GM21737 (cell line): ENCODE results near the gene SASH3.

Experiments
- ATAC-seq: cut with Tn5 transposase; IDR thresholded peaks from one replicate; pipeline ENCODE4 v1.9.1; 2021; ENCODE audit warnings: mild to moderate bottlenecking, moderate library complexity; ENCODE audit not compliant: unreplicated experiment

Gene SASH3

DNA sequence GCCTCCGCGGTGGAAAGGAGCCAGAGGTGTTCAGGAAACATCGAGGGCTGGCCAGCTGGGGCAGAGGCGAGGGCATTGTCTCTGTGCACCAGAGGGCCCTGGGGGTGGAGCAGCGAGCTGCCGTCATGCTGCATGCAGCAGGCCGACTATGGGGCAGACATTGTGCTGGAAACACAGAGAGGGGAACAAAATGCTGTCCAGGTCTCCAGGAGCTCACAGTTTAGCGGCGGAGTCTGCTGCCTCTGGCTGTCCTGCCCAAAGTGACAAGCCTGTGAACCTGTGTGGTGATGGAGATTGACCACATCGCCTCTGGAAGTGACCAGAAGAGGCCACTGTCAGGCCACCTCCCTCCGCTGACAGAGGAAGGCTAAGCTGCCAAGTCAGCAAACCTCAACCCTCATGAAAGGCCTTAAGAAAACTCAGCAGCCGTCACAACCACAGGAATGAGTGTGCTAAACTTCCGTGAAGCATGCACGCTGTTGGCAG lies 20.1 kb upstream of the SASH3 start:
- ATAC-seq: peak; percentile 51

DNA sequence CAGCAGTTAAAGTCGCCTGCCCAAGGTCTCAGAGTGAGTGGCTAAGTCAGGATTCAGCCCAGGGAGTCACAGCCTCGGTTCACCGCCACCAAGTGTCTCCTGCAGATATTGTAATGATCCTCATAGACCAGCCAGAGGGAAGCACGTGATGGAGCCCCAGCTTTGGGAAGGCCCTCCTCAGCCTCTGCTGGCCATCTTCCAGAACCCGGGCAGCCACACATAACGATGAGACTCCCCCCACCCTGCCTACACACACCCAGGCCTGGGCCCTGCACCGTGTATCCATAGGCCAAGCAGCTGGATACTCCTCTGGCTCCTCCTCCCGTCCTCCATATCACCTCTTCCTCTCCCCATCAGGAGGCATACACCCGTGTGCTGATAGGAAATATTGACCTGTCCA lies 19.6 kb upstream of the SASH3 start:
- ATAC-seq: no peak

DNA sequence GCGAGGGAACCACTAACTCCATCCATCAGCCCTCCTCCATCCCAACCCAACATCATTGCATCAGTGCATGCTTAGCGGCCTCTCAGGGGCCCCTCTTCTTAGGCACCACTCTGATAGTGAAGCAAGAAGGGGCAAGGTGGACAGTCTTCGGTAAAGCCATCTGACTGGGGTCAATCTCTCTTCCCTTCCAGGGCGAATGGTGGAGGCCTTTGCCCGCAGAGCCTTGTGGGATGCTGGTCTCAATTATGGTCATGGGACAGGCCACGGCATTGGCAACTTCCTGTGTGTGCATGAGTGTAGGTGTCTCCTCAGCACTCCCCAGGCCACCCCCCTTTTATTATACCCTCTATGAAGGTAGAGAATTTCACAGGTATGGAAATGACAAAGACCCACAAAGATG lies 18.8 kb upstream of the SASH3 start:
- ATAC-seq: no peak

GRCh38 chrX:129761596-129761995 lies 18.2 kb upstream of the SASH3 start:
- no peak for ATAC-seq

- no peak for ATAC-seq
These were observed 17.3 kb upstream of the SASH3 start for GRCh38 chrX:129762448-129762847.

DNA sequence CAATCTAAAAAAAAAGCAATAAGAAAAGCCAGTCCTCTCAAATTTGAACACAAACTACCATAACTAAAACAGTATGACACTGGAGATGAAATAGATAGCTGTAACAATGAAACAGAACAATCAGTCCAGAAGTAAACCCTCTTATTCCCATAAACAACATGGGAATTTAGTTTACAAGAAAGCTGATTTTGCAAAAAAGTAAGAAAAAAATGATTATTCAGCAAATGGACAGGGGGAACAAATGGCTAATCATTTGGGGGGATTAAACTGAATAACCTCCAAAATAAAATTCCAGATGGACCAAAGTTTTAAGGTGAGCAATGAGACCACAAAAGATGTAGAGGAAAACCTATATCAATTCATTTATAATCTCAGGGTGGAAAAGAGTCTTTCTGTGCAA lies 16.1 kb upstream of the SASH3 start:
- no peak for ATAC-seq

GRCh38 chrX:129768186-129768585 lies 11.6 kb upstream of the SASH3 start:
- ATAC-seq: no peak

DNA sequence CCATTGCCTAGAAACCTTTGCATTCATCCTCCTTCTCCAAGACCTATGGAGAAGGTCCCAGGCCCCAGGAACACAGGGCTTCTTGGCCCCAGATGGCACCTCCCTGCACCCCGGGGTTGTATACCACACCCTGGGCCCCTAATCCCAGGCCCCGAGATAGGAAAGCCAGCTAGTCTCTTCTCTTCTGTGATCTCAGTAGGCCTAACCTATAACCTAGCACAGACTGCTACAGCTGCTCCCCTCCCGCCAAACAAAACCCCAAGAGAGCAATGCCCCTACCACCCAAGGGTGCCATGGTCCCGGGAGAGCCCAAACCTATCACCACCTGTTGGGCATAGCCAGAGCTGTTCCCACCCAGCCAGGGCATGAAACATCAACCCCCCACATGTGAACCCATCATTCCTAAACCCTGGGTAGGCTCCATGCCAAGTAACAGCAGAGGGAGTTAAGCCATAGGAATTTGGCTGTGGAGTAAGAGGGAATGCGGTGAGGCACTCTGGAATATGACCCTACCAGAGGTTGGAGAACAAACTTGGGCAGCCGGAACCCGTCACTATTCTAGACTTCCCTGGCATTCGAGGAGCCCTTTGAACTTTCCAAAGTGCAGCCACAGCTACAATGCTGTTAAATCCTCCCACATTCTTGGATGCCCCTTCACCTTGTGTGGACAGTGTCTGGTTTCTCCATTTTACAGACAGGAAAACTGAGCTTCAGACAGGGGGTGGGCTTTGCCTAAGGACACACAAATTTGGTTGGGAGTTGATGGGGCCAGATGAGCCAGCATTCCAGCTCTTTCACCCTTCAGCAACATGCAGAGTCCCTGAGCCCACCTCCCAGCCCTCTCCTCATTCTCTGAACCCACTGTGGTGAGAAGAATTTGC lies 10.9 kb upstream of the SASH3 start:
- no peak for ATAC-seq

DNA sequence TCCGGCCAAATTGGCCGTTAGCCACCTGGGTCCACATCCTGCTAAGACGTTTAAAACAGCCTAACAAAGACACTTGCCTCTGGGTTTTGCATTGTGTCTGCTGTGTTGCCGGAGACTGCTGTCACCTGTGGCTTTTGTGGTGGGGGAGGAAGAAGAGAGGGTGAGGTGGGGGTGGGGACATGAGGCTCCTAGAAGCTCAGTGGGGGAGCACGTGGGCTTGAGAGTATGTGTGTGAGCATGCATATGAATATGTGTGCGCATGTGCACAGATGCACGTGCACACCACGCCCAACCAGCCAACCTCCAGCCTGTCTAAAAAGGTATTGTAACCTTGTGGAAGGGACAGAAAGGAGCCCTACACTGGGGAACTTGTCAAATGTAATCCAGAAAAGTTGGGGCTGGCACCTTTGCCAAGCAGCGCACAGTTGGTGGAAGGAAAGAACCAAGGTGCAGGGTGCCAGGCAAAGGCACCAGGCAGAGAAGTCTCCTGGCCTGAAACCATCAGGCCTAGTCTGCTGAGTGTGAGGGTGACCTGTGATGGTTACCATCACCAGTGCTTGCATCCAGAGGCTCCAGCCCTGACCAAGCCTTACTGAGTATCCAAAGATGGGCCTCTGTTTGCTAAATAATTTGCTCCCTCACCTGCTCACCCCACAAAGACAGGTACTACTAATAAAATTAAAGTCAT lies 10.1 kb upstream of the SASH3 start:
- peak; percentile 44 for ATAC-seq

DNA sequence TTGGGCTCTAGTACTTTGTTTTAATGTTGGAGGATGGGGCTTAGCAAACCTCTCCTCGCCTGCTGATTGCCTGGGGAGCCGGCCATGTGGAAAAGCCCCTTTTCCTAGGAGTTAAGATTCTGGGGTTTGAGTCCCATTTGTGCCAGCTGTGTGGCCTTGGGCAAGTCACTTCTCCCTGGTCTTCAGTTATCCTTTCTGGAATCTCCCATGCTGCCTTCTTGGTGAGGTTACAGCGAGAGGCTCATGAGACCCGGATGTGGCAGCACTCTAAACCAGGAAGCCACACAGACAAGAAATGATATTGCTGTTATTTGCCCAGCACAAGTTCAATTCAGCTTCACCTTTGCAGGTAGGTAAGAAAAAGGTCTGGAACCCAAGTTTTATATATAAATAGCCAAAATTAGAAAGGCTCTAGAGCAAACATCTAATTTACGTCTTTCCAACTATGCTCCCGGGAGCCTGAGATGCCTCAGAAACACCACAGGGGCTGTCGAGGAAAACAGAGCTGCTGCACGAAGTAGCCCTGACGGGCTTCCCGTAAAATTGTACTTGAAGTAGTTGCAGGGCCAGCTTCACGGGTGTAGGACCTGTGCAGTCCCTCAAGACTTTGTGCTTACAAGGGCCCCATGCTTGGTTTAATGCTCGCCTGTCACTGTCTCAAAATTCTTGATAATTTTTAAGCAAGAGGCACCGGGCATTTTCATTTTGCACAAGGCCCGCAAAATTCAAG lies 8.3 kb upstream of the SASH3 start:
- ATAC-seq: no peak

DNA sequence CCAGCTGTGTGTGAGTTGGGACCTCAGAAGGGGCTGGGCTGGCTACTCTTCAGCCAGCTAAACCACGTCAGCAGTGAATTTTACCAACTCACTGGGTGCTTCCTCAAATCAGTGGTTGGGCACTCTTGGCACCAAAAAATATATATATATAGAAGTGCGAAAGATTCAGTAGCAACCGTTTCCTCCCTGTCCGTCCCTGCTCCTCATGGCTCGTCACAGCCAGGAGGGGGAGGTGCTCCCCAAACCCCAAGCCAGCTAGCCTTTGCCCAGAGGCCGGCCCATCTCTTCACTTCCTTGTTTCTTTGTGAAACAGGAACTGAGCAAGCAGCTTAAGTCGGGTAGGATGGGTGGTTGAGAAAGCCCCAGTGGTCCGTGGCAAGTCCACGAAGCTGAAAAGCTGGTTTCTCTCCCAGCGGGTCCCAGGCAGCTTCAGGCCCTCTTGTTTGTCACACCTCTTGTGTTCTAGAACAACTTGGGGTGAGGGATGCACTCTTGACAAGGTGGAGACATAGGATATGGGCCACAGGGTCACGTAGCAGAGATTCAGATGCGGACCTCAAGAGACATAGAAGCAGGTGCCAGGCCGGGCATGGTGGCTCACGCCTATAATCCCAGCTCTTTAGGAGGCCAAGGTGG lies 6.8 kb upstream of the SASH3 start:
- peak; percentile 57 for ATAC-seq

- no peak for ATAC-seq
These were observed 5.9 kb upstream of the SASH3 start for GRCh38 chrX:129773649-129774458.

DNA sequence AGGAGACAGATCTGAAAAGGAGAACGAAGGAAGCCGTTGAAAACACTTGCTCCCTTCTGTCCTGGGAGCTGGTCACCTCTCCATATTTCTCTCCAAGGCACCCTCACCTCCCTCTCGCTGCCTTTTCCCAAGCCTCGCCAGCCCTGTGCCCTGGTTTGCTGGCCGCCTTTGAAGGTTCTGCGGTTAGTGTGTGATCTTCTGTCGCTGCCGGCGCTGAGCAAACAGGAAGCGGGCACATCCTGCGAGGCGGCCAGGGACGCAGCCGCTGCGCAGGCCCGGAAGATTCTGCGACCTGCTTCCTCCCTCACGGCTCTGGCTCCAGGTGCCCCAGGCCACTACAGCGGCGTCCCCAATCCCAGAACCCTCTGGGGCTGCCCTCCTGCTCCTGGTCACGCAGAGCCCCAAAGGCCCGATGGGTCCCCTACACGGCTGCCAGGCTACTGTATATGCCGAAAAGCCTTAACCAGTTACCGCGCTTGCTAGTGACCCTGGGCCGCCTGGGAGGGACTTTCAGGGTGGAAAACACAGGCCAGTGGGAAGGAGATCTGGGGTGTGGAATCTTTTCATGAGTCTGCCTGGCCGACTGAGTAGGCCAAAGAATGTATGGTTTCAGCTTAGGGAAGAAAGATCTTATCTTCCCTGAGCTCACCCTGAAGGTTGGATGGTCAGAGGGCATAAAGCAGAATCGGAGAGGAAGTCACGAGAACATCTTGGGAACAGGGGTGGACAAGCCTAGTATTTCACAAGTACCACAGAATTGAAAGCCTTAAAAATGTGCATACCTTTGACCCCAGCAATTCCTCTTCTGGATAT lies 2.3 kb upstream of the SASH3 start:
- ATAC-seq: peak; percentile 30

- no peak for ATAC-seq
These were observed 570 bp upstream of the SASH3 start for GRCh38 chrX:129779086-129779672.

- no peak for ATAC-seq
These were observed 824 bp downstream of the SASH3 start for GRCh38 chrX:129780441-129781105.

GRCh38 chrX:129781134-129781672 lies 1.5 kb downstream of the SASH3 start:
- ATAC-seq: peak; percentile 55

- ATAC-seq: no peak
These were observed 2.1 kb downstream of the SASH3 start for GRCh38 chrX:129781680-129782495.
